SK-N-SH (cell line): ENCODE data around the gene KRTAP10-7. TPM values are rescaled to one million over a fixed set of nuclear protein-coding genes. Genes with fewer than 3 reads are reported as not detected.

ENCODE experiments used
- CTCF ChIA-PET: fragments of 300-600, 350-600 bp; formaldehyde crosslinking; extraction: SDS; loops from one replicate; lab custom pipeline; 2021; lab: Yijun Ruan, JAX
- POLR2A ChIA-PET: fragments of 350-600 bp; sonication (Branson Sonifier 250); formaldehyde crosslinking; extraction: SDS; loops from one replicate; lab custom pipeline; 2020; ENCODE audit warnings: antibody characterized with exemption, inconsistent platforms; lab: Yijun Ruan, JAX
- DNase-seq: peaks from one replicate; pipeline ENCODE4 v3.0.0; 2012
- H2AFZ ChIP-seq: fragments of 200-600 bp; sonication (generic); 2 replicates; pipeline ENCODE4 v1.8.1; 2016; ENCODE audit warnings: antibody characterized with exemption, mild to moderate bottlenecking, low read depth
- H3F3A ChIP-seq: fragments of 200-600 bp; sonication (generic); replicated peaks from 2 replicates; pipeline ENCODE3; 2016; ENCODE audit warnings: antibody characterized with exemption, mild to moderate bottlenecking; ENCODE audit not compliant: insufficient read depth
- H3K27ac ChIP-seq, 2 experiments: fragments of 200-500 bp in 1 of 2; fragments of 200-600 bp in 1 of 2; sonication (Bioruptor generic) in 1 of 2; sonication (generic), shearing (Covaris generic) in 1 of 2; 2 replicates each; pipeline versions ENCODE4 v1.5.1 to v1.6.1; 2014 to 2016; ENCODE audit warnings: low read depth in 2 of 2, inconsistent platforms in 1 of 2, low read length in 1 of 2, mild to moderate bottlenecking in 1 of 2, mixed read lengths in 1 of 2
- H3K27me3 ChIP-seq: fragments of 200-600 bp; sonication (generic), shearing (Covaris generic); 2 replicates; pipeline ENCODE4 v1.6.1; 2016; ENCODE audit warnings: mixed run types; ENCODE audit not compliant: insufficient read depth
- H3K36me3 ChIP-seq, 2 experiments: fragments of 200-500 bp in 1 of 2; fragments of 200-600 bp in 1 of 2; sonication (Bioruptor generic) in 1 of 2; sonication (generic) in 1 of 2; replicated peaks in 1 of 2; 2 replicates each; pipeline versions ENCODE3 to v1.5.1; 2014 to 2016; ENCODE audit warnings: low read length in 1 of 2, mild to moderate bottlenecking in 1 of 2; ENCODE audit not compliant: insufficient read depth in 2 of 2, control insufficient read depth in 1 of 2
- H3K4me1 ChIP-seq, 2 experiments: fragments of 200-500 bp in 1 of 2; fragments of 200-600 bp in 1 of 2; sonication (Bioruptor generic) in 1 of 2; sonication (generic), shearing (Covaris generic) in 1 of 2; 2 replicates each; pipeline versions ENCODE4 v1.5.1 to v1.6.1; 2014 to 2016; ENCODE audit warnings: low read depth in 1 of 2, low read length in 1 of 2, mixed run types in 1 of 2; ENCODE audit not compliant: insufficient read depth in 2 of 2, control insufficient read depth in 1 of 2
- H3K4me2 ChIP-seq: fragments of 200-600 bp; sonication (generic), shearing (Covaris generic); 2 replicates; pipeline ENCODE4 v1.6.1; 2017; ENCODE audit warnings: mixed run types
- H3K4me3 ChIP-seq, 2 experiments: fragments of 200-500 bp in 1 of 2; fragments of 200-600 bp in 1 of 2; sonication (Bioruptor generic) in 1 of 2; sonication (generic), shearing (Covaris generic) in 1 of 2; 2 replicates each; pipeline versions ENCODE4 v1.5.1 to v1.8.1; 2014 to 2016; ENCODE audit warnings: low read depth in 2 of 2, inconsistent platforms in 1 of 2, low read length in 1 of 2, mild to moderate bottlenecking in 1 of 2, mixed read lengths in 1 of 2, moderate library complexity in 1 of 2
- H3K79me2 ChIP-seq: fragments of 200-600 bp; sonication (generic); 2 replicates; pipeline ENCODE4 v1.8.1; 2017; ENCODE audit warnings: mild to moderate bottlenecking; ENCODE audit not compliant: insufficient read depth
- H3K9ac ChIP-seq: fragments of 200-600 bp; sonication (generic); 2 replicates; pipeline ENCODE4 v1.6.1; 2017; ENCODE audit warnings: mixed run types
- H3K9me2 ChIP-seq: fragments of 200-600 bp; sonication (generic); 2 replicates; pipeline ENCODE4 v1.6.1; 2017; ENCODE audit warnings: mixed run types
- H3K9me3 ChIP-seq: fragments of 200-600 bp; sonication (generic); 2 replicates; pipeline ENCODE4 v1.6.1; 2017; ENCODE audit warnings: mixed run types, mild to moderate bottlenecking, moderate library complexity
- H4K20me1 ChIP-seq: fragments of 200-600 bp; sonication (generic); 2 replicates; pipeline ENCODE4 v1.6.1; 2017; ENCODE audit warnings: mild to moderate bottlenecking, mixed run types; ENCODE audit not compliant: insufficient read depth
- EP300 ChIP-seq, 2 experiments: IDR thresholded peaks; 2 replicates each; pipeline versions ENCODE4 v1.4.0 to v1.6.1; 2012; ENCODE audit warnings: borderline replicate concordance in 1 of 2, low read depth in 1 of 2, low read length in 1 of 2
- EZH2phosphoT487 ChIP-seq: fragments of 200-600 bp; sonication (generic); IDR thresholded peaks from 2 replicates; pipeline ENCODE4 v1.6.1; 2017; ENCODE audit warnings: low read depth, mixed run types, mild to moderate bottlenecking, antibody characterized with exemption, moderate library complexity, borderline replicate concordance
- FOSL2 ChIP-seq: IDR thresholded peaks from 2 replicates; pipeline ENCODE4 v1.4.0; 2012; ENCODE audit warnings: low read depth, mild to moderate bottlenecking, moderate library complexity, borderline replicate concordance
- GABPA ChIP-seq: IDR thresholded peaks from 2 replicates; pipeline ENCODE4 v1.4.0; 2012; ENCODE audit warnings: low read depth, mild to moderate bottlenecking
- MEF2A ChIP-seq: IDR thresholded peaks from 2 replicates; pipeline ENCODE4 v1.4.0; 2012; ENCODE audit warnings: low read depth, borderline replicate concordance
- NFIC ChIP-seq: IDR thresholded peaks from 2 replicates; pipeline ENCODE4 v1.4.0; 2012; ENCODE audit warnings: borderline replicate concordance
- RAD21 ChIP-seq: IDR thresholded peaks from 2 replicates; pipeline ENCODE4 v1.6.1; 2012; ENCODE audit warnings: mild to moderate bottlenecking, low read length
- SIN3A ChIP-seq: IDR thresholded peaks from 2 replicates; pipeline ENCODE4 v1.6.1; 2012; ENCODE audit warnings: low read depth, mild to moderate bottlenecking, low read length, moderate library complexity, borderline replicate concordance
- TCF12 ChIP-seq: IDR thresholded peaks from 2 replicates; pipeline ENCODE4 v1.4.0; 2012
- TEAD4 ChIP-seq: IDR thresholded peaks from 2 replicates; pipeline ENCODE4 v1.4.0; 2012; ENCODE audit warnings: mild to moderate bottlenecking, borderline replicate concordance; ENCODE audit not compliant: insufficient read depth
- WGBS: methylation state at CpG from one replicate; pipeline ENCODE4 v1.1.6; 2017; ENCODE audit warnings: low lambda C conversion rate; 5-methylcytosine and 5-hydroxymethylcytosine counted together
- polyA plus RNA-seq, 3 experiments: library from polyadenylated mRNA; depleted of rRNA; stranded (reverse); fragments of >200 nt; gene quantifications; 2 replicates each; pipeline ENCODE4 v1.2.3, GENCODE V29; 2012
- TF ChIP-seq, protein P1 (sequence below): fragments of 150-350 bp; IDR thresholded peaks from 2 replicates; pipeline ENCODE4 v1.6.1; 2017; ENCODE audit warnings: antibody characterized with exemption, low read length, low read depth, borderline replicate concordance
- TF ChIP-seq, protein P2 (sequence below): IDR thresholded peaks from 2 replicates; pipeline ENCODE4; 2012

KRTAP10-7 gene
- polyA plus RNA-seq, 1 of the 3 experiments (the other 2 are of a cell fraction) = not detected

DNA sequence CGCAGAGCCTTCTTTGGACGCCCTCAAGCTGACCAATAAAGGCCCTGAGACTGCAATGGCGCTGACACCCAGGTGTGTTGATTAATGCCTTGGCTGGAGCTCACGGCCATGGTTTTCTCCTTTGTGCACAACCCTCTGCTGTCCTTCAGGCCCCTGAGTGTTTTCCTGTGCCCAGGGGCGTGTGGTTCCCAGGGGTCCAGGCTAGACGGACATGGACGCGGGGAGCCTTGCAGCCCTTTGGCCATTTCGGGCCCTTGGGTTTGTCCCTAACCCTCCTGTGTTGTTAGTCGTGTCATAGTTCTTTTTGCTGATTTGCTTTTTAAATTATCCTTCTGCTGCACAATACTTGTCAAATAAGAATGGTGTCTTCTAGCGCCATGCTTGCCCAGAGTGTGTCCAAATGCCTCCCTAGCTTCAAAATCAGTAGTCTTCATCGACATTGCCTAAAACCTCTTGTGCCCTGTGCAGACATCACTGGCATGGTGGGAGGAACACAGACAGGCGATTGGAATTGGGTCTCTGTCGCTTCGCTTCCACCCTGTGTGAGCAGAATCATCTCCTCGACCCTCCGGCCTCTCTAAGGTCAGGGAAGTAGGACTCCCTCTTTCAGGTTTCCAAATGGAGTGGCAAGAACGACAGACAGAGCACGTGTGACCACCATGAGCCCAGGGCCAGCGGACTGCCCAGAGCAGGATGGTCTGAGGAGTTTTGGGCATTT, 24.9 kb upstream of the KRTAP10-7 start:
- no peaks in the 10 kb centered on the region for H3K79me2 ChIP-seq
- no peaks in the 10 kb centered on the region for H3K9me2 ChIP-seq
- ChIA-PET POLR2A (interaction anchor here (0.6 kb wide), 1 partner anchor 25 kb away, joined by 3 read pairs; no protein-coding TSS in a partner anchor), CTCF (no interaction called here)
- WGBS = 33% methylated on average over 18 of the region's 20 CpGs
- no peak for DNase-seq
- H2AFZ ChIP-seq = no peak overlapping the region
- no peak overlapping the region for H3K9ac ChIP-seq
- no peak overlapping the region for H3K4me2 ChIP-seq
- no peaks in the 10 kb centered on the region for H3K36me3 ChIP-seq
- no peak overlapping the region for H3K27ac ChIP-seq
- no peak overlapping the region for H3K4me3 ChIP-seq
- H3F3A ChIP-seq = no peaks in the 10 kb centered on the region
- H3K27me3 ChIP-seq = peaks cover 55% of the 10 kb centered on the region
- H3K9me3 ChIP-seq = no peaks in the 10 kb centered on the region
- TF ChIP-seq RAD21 = no peak
- TF ChIP-seq, protein P1, sequence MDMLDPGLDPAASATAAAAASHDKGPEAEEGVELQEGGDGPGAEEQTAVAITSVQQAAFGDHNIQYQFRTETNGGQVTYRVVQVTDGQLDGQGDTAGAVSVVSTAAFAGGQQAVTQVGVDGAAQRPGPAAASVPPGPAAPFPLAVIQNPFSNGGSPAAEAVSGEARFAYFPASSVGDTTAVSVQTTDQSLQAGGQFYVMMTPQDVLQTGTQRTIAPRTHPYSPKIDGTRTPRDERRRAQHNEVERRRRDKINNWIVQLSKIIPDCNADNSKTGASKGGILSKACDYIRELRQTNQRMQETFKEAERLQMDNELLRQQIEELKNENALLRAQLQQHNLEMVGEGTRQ = no peak
- TF ChIP-seq EP300 (IDR thresholded peaks at IDR 0.05; ENCODE audit: borderline replicate concordance in 1 of 2, low read depth in 1 of 2, low read length in 1 of 2) = no peak
- TF ChIP-seq EZH2phosphoT487 = no peak
- peaks cover 0 to 4% of the 10 kb centered on the region in 2 experiments; a peak in 1 of 4 replicates for H3K4me1 ChIP-seq
- H4K20me1 ChIP-seq = no peaks in the 10 kb centered on the region

DNA sequence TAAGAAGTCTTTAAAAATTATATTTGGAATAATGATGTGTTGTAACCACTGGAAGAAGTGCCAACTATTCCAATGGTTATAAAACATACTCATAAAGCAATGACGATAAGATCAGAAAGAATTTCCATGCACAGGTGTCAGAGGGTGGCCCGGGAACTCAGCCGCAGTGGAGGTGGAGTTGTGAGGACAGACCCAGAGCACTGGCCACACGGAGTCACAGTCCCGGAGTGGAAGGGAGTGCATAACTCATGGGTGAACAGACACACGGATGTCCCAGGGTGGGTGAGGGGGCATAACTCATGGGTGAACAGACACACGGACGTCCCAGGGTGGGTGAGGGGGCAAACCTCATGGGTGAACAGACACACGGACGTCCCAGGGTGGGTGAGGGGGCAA, 24.4 kb upstream of the KRTAP10-7 start:
- H3K4me3 ChIP-seq = no peak overlapping the region
- WGBS = 19% methylated on average over 10 of the region's 10 CpGs
- CTCF ChIA-PET = no interaction called here
- no peaks in the 10 kb centered on the region for H3K9me2 ChIP-seq
- H3K27me3 ChIP-seq = peaks cover 49% of the 10 kb centered on the region
- H3F3A ChIP-seq = no peaks in the 10 kb centered on the region
- no peaks in the 10 kb centered on the region for H3K9me3 ChIP-seq
- H3K79me2 ChIP-seq = no peaks in the 10 kb centered on the region
- H4K20me1 ChIP-seq = no peaks in the 10 kb centered on the region
- no peaks in the 10 kb centered on the region for H3K36me3 ChIP-seq
- POLR2A ChIA-PET = no interaction called here
- peaks cover 0 to 4% of the 10 kb centered on the region in 2 experiments; a peak in 1 of 4 replicates for H3K4me1 ChIP-seq
- H3K27ac ChIP-seq = no peak overlapping the region
- no peak overlapping the region for H3K9ac ChIP-seq
- H3K4me2 ChIP-seq = no peak overlapping the region
- DNase-seq = no peak
- TF ChIP-seq RAD21 (no peak), SIN3A (no peak), TEAD4 (no peak), TCF12 (no peak), FOSL2 (no peak), MEF2A (no peak), NFIC (no peak), GABPA (no peak)
- TF ChIP-seq, protein P2, sequence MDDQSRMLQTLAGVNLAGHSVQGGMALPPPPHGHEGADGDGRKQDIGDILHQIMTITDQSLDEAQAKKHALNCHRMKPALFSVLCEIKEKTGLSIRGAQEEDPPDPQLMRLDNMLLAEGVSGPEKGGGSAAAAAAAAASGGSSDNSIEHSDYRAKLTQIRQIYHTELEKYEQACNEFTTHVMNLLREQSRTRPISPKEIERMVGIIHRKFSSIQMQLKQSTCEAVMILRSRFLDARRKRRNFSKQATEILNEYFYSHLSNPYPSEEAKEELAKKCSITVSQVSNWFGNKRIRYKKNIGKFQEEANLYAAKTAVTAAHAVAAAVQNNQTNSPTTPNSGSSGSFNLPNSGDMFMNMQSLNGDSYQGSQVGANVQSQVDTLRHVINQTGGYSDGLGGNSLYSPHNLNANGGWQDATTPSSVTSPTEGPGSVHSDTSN = no peak
- H2AFZ ChIP-seq = no peak overlapping the region
